Measurements from ENCODE around the gene BTN3A1.
"Not testable (repeated sequence)": the region's sequence is repeated elsewhere in the genome, so short reads cannot be mapped to it uniquely, and the experiment has no call there.

The BTN3A1 gene

GRCh38 chr6:26415036-26415614, 13.1 kb downstream of the BTN3A1 start:
- DNase-seq (ENCODE audit: low spot score): no peak

- DNase-seq (ENCODE audit: low spot score): no peak
Observed at GRCh38 chr6:26415791-26416190, 13.7 kb downstream of the BTN3A1 start.

GRCh38 chr6:26416288-26416687, 14.2 kb downstream of the BTN3A1 start:
- no peak for DNase-seq (ENCODE audit: low spot score)

- not testable (repeated sequence) for DNase-seq (ENCODE audit: low spot score)
Observed at GRCh38 chr6:26418077-26418476, 16.0 kb downstream of the BTN3A1 start.

GRCh38 chr6:26418795-26419194, 16.7 kb downstream of the BTN3A1 start:
- not testable (repeated sequence) for DNase-seq (ENCODE audit: low spot score)

GRCh38 chr6:26420688-26421171, 18.7 kb downstream of the BTN3A1 start:
- peak; percentile 16 for DNase-seq (ENCODE audit: low spot score)

GRCh38 chr6:26421259-26422144, 19.4 kb downstream of the BTN3A1 start:
- peak; percentile 93 for DNase-seq (ENCODE audit: low spot score)

- DNase-seq (ENCODE audit: low spot score): no peak
Observed at GRCh38 chr6:26422329-26422728, 20.3 kb downstream of the BTN3A1 start.

GRCh38 chr6:26426691-26427450, 24.8 kb downstream of the BTN3A1 start:
- no peak for DNase-seq (ENCODE audit: low spot score)

GRCh38 chr6:26427451-26427809, 25.4 kb downstream of the BTN3A1 start:
- no peak for DNase-seq (ENCODE audit: low spot score)

- DNase-seq (ENCODE audit: low spot score): no peak
Observed at GRCh38 chr6:26428206-26428605, 26.1 kb downstream of the BTN3A1 start.

- no peak for DNase-seq (ENCODE audit: low spot score)
Observed at GRCh38 chr6:26430787-26431186, 28.7 kb downstream of the BTN3A1 start.

- peak; percentile 68 for DNase-seq (ENCODE audit: low spot score)
Observed at GRCh38 chr6:26431258-26432172, 29.4 kb downstream of the BTN3A1 start.

GRCh38 chr6:26432627-26433201, 30.6 kb downstream of the BTN3A1 start:
- DNase-seq (ENCODE audit: low spot score): no peak

GRCh38 chr6:26433680-26434079, 31.6 kb downstream of the BTN3A1 start:
- DNase-seq (ENCODE audit: low spot score): not testable (repeated sequence)

GRCh38 chr6:26436018-26436417, 33.9 kb downstream of the BTN3A1 start:
- no peak for DNase-seq (ENCODE audit: low spot score)

- DNase-seq (ENCODE audit: low spot score): no peak
Observed at GRCh38 chr6:26437550-26437949, 35.5 kb downstream of the BTN3A1 start.

- no peak for DNase-seq (ENCODE audit: low spot score)
Observed at GRCh38 chr6:26438000-26438399, 35.9 kb downstream of the BTN3A1 start.

- no peak for DNase-seq (ENCODE audit: low spot score)
Observed at GRCh38 chr6:26439151-26440125, 37.4 kb downstream of the BTN3A1 start.

- DNase-seq (ENCODE audit: low spot score): no peak
Observed at GRCh38 chr6:26440977-26441358, 38.9 kb downstream of the BTN3A1 start.
